HepG2 (cell line): ENCODE data around the gene METAP1D. TPM values are rescaled to one million over a fixed set of nuclear protein-coding genes. Genes with fewer than 3 reads are reported as not detected.

Experiments used
- DZIP1 ChIP-seq: sonication (generic); formaldehyde crosslinking; IDR thresholded peaks from 2 replicates; pipeline ENCODE4 v1.5.0; 2020; ENCODE audit warnings: mild to moderate bottlenecking, missing genetic modification reagents
- E2F5 ChIP-seq: sonication (generic); formaldehyde crosslinking; conservative IDR thresholded peaks from 2 replicates; pipeline ENCODE4 v1.4.0; 2020; ENCODE audit warnings: missing genetic modification reagents
- LBX2 ChIP-seq: sonication (generic); formaldehyde crosslinking; IDR thresholded peaks from 2 replicates; pipeline ENCODE4 v1.5.0; 2020; ENCODE audit warnings: missing genetic modification reagents, mild to moderate bottlenecking, borderline replicate concordance
- MNT ChIP-seq: fragments of 450-650 bp; IDR thresholded peaks from 2 replicates; pipeline ENCODE4 v1.6.1; 2016
- RXRA ChIP-seq: sonication (generic); formaldehyde crosslinking; IDR thresholded peaks from 2 replicates; pipeline ENCODE4 v1.5.1; 2020; ENCODE audit warnings: missing genetic modification reagents
- RXRB ChIP-seq: IDR thresholded peaks from 2 replicates; pipeline ENCODE4 v1.6.1; 2016; ENCODE audit warnings: borderline replicate concordance, missing genetic modification reagents, missing compliant biosample characterization
- ZNF10 ChIP-seq: sonication (generic); formaldehyde crosslinking; IDR thresholded peaks from 2 replicates; pipeline ENCODE4 v1.4.0; 2020; ENCODE audit warnings: mild to moderate bottlenecking, low read depth, missing genetic modification reagents, borderline replicate concordance
- ZNF121 ChIP-seq: sonication (generic); formaldehyde crosslinking; IDR thresholded peaks from 2 replicates; pipeline ENCODE4 v1.5.0; 2020; ENCODE audit warnings: mild to moderate bottlenecking, missing genetic modification reagents
- ZNF136 ChIP-seq: sonication (generic); formaldehyde crosslinking; IDR thresholded peaks from 2 replicates; pipeline ENCODE4 v1.8.1; 2022; ENCODE audit warnings: low read depth, mild to moderate bottlenecking, moderate library complexity, missing genetic modification reagents
- ZNF160 ChIP-seq: sonication (generic); formaldehyde crosslinking; IDR thresholded peaks from 2 replicates; pipeline ENCODE4 v1.8.0; 2022; ENCODE audit warnings: mild to moderate bottlenecking, inconsistent platforms, missing genetic modification reagents
- ZNF34 ChIP-seq: sonication (generic); formaldehyde crosslinking; IDR thresholded peaks from 2 replicates; pipeline ENCODE4 v1.4.0; 2020; ENCODE audit warnings: mild to moderate bottlenecking, missing genetic modification reagents, borderline replicate concordance
- ZNF672 ChIP-seq: sonication (generic); formaldehyde crosslinking; IDR thresholded peaks from 2 replicates; pipeline ENCODE4 v1.8.1; 2022; ENCODE audit warnings: missing genetic modification reagents
- polyA plus RNA-seq, 8 experiments: library from polyadenylated mRNA; depleted of rRNA in 3 of 8; stranded (reverse) in 7 of 8; unstranded in 1 of 8; fragments of >200 nt; fragmentation: Illumina TruSeq in 4 of 8; extraction: Trizol in 4 of 8; gene quantifications; 2 replicates each; pipeline versions ENCODE4 v1.2.1 to v1.2.3, GENCODE V29; 2011 to 2016; ENCODE audit warnings: low read depth in 4 of 8, missing spikeins in 1 of 8, mixed read lengths in 1 of 8; ENCODE audit not compliant: insufficient read depth in 1 of 8
- total RNA-seq, 5 experiments: library from RNA; depleted of rRNA; stranded (reverse); fragments of >200 nt; fragmentation: Illumina TruSeq; extraction: Trizol; gene quantifications; 2 replicates each; pipeline ENCODE4 v1.2.3, GENCODE V29; 2016; ENCODE audit warnings: low read depth in 1 of 5
- TF ChIP-seq, protein P1 (sequence below): sonication (generic); formaldehyde crosslinking; IDR thresholded peaks from 2 replicates; pipeline ENCODE4 v1.4.0; 2020; ENCODE audit warnings: mild to moderate bottlenecking, missing genetic modification reagents
- TF ChIP-seq, protein P2 (sequence below): sonication (generic); formaldehyde crosslinking; IDR thresholded peaks from 2 replicates; pipeline ENCODE4 v1.4.0; 2020; ENCODE audit warnings: mild to moderate bottlenecking, missing genetic modification reagents, borderline replicate concordance
- TF ChIP-seq, protein P3 (sequence below): sonication (generic); formaldehyde crosslinking; IDR thresholded peaks from 2 replicates; pipeline ENCODE4 v1.4.0; 2020; ENCODE audit warnings: missing genetic modification reagents, low read depth, mild to moderate bottlenecking, borderline replicate concordance

The METAP1D gene
- total and polyA plus RNA-seq, 2 of the 13 experiments (the other 11 are each of a cell fraction or from before 2014, with no cell fraction given): 14.7 to 21.6 TPM

DNA sequence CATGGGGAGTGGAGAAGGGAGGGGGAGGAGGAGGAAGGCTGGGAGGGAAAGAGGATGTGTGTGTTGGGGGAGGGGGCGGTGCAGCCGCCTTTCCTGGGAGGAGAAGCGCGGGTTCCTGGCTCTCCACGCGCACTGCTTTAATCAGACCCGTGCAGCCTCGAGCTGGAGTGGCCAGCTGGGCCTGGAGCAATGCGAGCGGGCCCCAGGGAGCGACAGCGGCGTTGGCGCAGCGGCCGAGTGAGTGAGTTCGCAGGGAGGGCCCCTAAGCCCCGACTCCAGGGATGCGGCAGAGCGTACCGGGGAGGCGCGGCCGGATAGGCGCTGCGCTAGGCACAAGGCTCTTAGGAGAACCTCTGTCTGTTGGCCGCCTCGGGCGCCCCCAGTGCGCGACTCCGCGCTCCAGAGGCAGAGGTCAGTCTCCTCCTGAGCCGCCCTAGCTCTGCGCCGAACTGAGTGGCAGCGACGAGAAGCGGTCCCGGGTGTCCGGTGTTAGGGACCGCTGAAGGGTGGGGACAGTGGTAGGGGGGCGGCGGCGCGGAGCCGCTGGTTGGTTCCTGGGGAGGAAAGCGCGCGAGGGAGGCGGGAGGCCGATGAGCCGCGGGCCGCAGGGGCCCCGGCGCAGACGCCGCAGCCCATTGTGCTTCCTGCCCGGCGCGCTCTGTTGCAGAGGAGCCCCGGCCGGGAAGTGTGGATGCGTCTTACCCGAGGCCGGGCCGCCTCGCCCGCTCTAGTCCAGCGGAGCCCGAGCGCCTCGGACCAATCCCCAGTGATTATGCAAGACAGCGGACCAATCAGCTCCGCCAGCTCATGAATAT lies 85.1 kb downstream of the METAP1D start (continued):
- TF ChIP-seq ZNF160 (CRISPR knock-in tag) (no peak), E2F5 (CRISPR knock-in tag) (no peak), ZNF672 (CRISPR knock-in tag) (no peak), ZNF121 (CRISPR knock-in tag) (peak; percentile 74), MNT (no peak), DZIP1 (CRISPR knock-in tag) (no peak; the same call in 1 of the 2 replicates), ZNF136 (CRISPR knock-in tag) (no peak; the same call in 1 of the 2 replicates), ZNF34 (CRISPR knock-in tag) (no peak), LBX2 (no peak), ZNF10 (no peak), RXRB (CRISPR knock-in tag) (no peak), RXRA (CRISPR knock-in tag) (peak; percentile 70)
- TF ChIP-seq, protein P1, sequence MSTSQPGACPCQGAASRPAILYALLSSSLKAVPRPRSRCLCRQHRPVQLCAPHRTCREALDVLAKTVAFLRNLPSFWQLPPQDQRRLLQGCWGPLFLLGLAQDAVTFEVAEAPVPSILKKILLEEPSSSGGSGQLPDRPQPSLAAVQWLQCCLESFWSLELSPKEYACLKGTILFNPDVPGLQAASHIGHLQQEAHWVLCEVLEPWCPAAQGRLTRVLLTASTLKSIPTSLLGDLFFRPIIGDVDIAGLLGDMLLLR (CRISPR knock-in tag): 0 out of 2 replicates have a peak, but pooled peaks have one; percentile 49
- TF ChIP-seq, protein P2, sequence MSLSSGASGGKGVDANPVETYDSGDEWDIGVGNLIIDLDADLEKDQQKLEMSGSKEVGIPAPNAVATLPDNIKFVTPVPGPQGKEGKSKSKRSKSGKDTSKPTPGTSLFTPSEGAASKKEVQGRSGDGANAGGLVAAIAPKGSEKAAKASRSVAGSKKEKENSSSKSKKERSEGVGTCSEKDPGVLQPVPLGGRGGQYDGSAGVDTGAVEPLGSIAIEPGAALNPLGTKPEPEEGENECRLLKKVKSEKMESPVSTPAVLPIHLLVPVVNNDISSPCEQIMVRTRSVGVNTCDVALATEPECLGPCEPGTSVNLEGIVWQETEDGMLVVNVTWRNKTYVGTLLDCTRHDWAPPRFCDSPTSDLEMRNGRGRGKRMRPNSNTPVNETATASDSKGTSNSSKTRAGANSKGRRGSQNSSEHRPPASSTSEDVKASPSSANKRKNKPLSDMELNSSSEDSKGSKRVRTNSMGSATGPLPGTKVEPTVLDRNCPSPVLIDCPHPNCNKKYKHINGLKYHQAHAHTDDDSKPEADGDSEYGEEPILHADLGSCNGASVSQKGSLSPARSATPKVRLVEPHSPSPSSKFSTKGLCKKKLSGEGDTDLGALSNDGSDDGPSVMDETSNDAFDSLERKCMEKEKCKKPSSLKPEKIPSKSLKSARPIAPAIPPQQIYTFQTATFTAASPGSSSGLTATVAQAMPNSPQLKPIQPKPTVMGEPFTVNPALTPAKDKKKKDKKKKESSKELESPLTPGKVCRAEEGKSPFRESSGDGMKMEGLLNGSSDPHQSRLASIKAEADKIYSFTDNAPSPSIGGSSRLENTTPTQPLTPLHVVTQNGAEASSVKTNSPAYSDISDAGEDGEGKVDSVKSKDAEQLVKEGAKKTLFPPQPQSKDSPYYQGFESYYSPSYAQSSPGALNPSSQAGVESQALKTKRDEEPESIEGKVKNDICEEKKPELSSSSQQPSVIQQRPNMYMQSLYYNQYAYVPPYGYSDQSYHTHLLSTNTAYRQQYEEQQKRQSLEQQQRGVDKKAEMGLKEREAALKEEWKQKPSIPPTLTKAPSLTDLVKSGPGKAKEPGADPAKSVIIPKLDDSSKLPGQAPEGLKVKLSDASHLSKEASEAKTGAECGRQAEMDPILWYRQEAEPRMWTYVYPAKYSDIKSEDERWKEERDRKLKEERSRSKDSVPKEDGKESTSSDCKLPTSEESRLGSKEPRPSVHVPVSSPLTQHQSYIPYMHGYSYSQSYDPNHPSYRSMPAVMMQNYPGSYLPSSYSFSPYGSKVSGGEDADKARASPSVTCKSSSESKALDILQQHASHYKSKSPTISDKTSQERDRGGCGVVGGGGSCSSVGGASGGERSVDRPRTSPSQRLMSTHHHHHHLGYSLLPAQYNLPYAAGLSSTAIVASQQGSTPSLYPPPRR (CRISPR knock-in tag): peak; percentile 39; the same call in 1 of the 2 replicates
- TF ChIP-seq, protein P3, sequence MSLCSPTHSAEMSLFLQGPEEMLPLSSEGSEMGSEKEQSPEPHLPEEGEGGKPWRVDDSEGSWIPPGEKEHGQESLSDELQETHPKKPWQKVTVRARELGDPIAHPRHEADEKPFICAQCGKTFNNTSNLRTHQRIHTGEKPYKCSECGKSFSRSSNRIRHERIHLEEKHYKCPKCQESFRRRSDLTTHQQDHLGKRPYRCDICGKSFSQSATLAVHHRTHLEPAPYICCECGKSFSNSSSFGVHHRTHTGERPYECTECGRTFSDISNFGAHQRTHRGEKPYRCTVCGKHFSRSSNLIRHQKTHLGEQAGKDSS (CRISPR knock-in tag): peak; percentile 52; the same call in 1 of the 2 replicates
